ENCODE results near the gene PNMA5.
"Not testable (repeated sequence)": the region's sequence is repeated elsewhere in the genome, so short reads cannot be mapped to it uniquely, and the experiment has no call there.

The PNMA5 gene

GRCh38 chrX:152993933-152994332 is at the start of gene PNMA5:
PNMA5 (minus strand) TSS chrX:152994116; CDS start chrX:152991598, 2,518 bp downstream.
- DNase-seq (ENCODE audit: low spot score), result no peak

GRCh38 chrX:153032397-153033118 is 38.6 kb upstream of the PNMA5 start:
- DNase-seq (ENCODE audit: low spot score), result peak; percentile 78

- no peak for DNase-seq (ENCODE audit: low spot score)
Measured at GRCh38 chrX:153030801-153031200, 36.9 kb upstream of the PNMA5 start.

- DNase-seq (ENCODE audit: low spot score), result no peak
Measured at GRCh38 chrX:153029875-153030274, 36.0 kb upstream of the PNMA5 start.

- DNase-seq (ENCODE audit: low spot score), result no peak
Measured at GRCh38 chrX:153029162-153029561, 35.2 kb upstream of the PNMA5 start.

- DNase-seq (ENCODE audit: low spot score), result not testable (repeated sequence)
Measured at GRCh38 chrX:153028487-153028886, 34.6 kb upstream of the PNMA5 start.

GRCh38 chrX:153026501-153026900 is 32.6 kb upstream of the PNMA5 start:
- not testable (repeated sequence) for DNase-seq (ENCODE audit: low spot score)

- DNase-seq (ENCODE audit: low spot score), result no peak
Measured at GRCh38 chrX:153019166-153019565, 25.2 kb upstream of the PNMA5 start.

- not testable (repeated sequence) for DNase-seq (ENCODE audit: low spot score)
Measured at GRCh38 chrX:153017174-153017573, 23.3 kb upstream of the PNMA5 start.

- DNase-seq (ENCODE audit: low spot score), result no peak
Measured at GRCh38 chrX:153004780-153005179, 10.9 kb upstream of the PNMA5 start.

GRCh38 chrX:153003981-153004380 is 10.1 kb upstream of the PNMA5 start:
- DNase-seq (ENCODE audit: low spot score), result no peak

GRCh38 chrX:153002182-153002581 is 8.3 kb upstream of the PNMA5 start:
- DNase-seq (ENCODE audit: low spot score), result not testable (repeated sequence)

- DNase-seq (ENCODE audit: low spot score), result no peak
Measured at GRCh38 chrX:152997337-152997736, 3.4 kb upstream of the PNMA5 start.

GRCh38 chrX:152992115-152992514 is 1.8 kb downstream of the PNMA5 start:
- DNase-seq (ENCODE audit: low spot score), result no peak

GRCh38 chrX:152991123-152991522 is 2.8 kb downstream of the PNMA5 start:
- DNase-seq (ENCODE audit: low spot score), result no peak

- DNase-seq (ENCODE audit: low spot score), result no peak
Measured at GRCh38 chrX:152989292-152989658, 4.6 kb downstream of the PNMA5 start.

- DNase-seq (ENCODE audit: low spot score), result no peak
Measured at GRCh38 chrX:152988536-152989291, 5.2 kb downstream of the PNMA5 start.

GRCh38 chrX:152987801-152988200 is 6.1 kb downstream of the PNMA5 start:
- DNase-seq (ENCODE audit: low spot score), result no peak

- not testable (repeated sequence) for DNase-seq (ENCODE audit: low spot score)
Measured at GRCh38 chrX:152987156-152987555, 6.8 kb downstream of the PNMA5 start.

- DNase-seq (ENCODE audit: low spot score), result not testable (repeated sequence)
Measured at GRCh38 chrX:152985383-152985782, 8.5 kb downstream of the PNMA5 start.

- DNase-seq (ENCODE audit: low spot score), result no peak
Measured at GRCh38 chrX:152968193-152968592, 25.7 kb downstream of the PNMA5 start.

- DNase-seq (ENCODE audit: low spot score), result no peak
Measured at GRCh38 chrX:152960115-152960514, 33.8 kb downstream of the PNMA5 start.

GRCh38 chrX:152959626-152960025 is 34.3 kb downstream of the PNMA5 start:
- no peak for DNase-seq (ENCODE audit: low spot score)
